B cell (primary cell): ENCODE results near the gene POLR2F.

Source experiments
- EZH2 ChIP-seq: IDR thresholded peaks from 2 replicates; pipeline ENCODE4 v1.6.1; 2012; ENCODE audit warnings: borderline replicate concordance, low read depth, mild to moderate bottlenecking, moderate library complexity, low read length; ENCODE audit not compliant: insufficient read depth, poor library complexity, severe bottlenecking
- TF ChIP-seq, protein P1 (sequence below): fragments of 200-600 bp; IDR thresholded peaks from one replicate; pipeline ENCODE4 v1.8.0; 2022; ENCODE audit warnings: antibody characterized with exemption, mild to moderate bottlenecking

DNA sequence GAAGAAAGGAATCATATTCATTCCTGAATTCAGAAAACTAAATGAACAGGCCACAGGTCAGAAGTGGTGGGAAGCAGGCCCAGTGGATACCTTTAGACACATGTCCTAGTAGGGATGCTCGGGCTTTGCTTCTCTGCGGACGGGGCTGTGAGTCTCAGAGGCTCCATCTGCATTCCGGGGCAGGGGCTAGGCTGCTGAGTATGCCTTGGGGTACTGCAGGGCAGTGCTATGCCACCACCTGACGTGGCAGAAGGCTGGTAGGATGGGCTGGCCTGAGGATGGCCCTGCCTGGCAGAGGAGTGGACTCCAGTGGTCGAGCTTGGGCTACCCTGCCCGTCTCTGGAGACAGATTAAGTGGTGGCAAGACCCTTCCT, 9.7 kb upstream of the POLR2F start:
- TF ChIP-seq, protein P1, sequence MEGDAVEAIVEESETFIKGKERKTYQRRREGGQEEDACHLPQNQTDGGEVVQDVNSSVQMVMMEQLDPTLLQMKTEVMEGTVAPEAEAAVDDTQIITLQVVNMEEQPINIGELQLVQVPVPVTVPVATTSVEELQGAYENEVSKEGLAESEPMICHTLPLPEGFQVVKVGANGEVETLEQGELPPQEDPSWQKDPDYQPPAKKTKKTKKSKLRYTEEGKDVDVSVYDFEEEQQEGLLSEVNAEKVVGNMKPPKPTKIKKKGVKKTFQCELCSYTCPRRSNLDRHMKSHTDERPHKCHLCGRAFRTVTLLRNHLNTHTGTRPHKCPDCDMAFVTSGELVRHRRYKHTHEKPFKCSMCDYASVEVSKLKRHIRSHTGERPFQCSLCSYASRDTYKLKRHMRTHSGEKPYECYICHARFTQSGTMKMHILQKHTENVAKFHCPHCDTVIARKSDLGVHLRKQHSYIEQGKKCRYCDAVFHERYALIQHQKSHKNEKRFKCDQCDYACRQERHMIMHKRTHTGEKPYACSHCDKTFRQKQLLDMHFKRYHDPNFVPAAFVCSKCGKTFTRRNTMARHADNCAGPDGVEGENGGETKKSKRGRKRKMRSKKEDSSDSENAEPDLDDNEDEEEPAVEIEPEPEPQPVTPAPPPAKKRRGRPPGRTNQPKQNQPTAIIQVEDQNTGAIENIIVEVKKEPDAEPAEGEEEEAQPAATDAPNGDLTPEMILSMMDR = no peak
- no peak for TF ChIP-seq EZH2
